CD4-positive, alpha-beta T cell treated with Interleukin-10 for 1 hour (primary cell): ENCODE measurements around the gene SLC25A38.

Experiments used
- DNase-seq: peaks from one replicate; pipeline ENCODE4 v3.0.0-alpha.2; 2020

SLC25A38 gene

DNA sequence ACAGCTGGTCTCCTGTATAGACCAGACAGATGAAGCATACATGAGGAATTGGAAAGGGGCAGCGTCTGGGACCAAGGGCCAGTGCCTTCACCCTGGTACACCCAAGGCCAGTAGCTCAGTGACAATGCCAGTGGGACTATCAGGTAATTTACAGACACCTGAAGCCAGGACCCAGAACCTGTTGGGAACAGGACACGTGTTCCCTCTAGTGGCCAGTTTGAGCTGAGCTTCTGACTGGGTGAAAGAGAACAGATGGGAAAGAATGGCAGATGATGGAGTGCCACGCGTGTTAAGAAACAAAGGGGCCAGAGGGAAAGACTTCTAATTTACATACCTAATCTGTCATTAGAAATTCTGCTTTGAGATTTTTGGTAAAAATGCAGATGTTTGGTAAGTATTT is 5.1 kb upstream of the SLC25A38 start:
- peak; percentile 78 for DNase-seq

DNA sequence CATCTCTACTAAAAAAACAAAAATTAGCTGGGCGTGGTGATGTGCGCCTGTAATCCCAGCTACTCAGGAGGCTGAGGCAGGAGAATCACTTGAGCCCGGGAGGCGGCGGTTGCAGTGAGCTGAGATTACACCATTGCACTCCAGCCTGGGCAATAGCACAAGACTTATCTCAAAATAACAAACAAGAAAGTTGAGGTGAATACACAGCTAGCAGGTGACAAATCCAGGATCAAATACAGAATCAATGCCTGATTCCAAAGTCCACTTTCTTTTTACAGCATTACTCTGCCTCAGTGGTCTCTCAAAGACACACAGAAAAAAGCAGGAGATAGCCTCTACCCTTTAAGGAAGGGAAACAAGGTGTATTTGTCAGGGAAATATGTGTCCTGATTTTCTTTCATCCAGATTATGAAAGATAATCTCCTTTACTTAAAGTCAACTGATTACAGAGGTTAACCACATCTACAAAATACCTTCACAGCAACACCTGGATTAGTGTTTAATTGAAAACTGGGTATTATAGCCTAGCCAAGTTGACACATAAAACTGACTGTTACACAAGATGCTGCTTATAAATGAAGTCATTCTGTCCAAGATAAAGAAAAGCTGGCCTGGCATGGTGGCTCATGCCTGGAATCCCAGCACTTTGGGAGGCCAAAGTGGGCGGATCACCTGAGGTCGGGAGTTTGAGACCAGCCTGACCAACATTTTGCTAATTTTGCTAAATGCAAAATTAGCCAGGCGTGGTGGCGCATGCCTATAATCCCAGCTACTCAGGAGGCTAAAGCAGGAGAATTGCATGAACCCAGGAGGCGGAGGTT is 4.0 kb upstream of the SLC25A38 start:
- DNase-seq: no peak

DNA sequence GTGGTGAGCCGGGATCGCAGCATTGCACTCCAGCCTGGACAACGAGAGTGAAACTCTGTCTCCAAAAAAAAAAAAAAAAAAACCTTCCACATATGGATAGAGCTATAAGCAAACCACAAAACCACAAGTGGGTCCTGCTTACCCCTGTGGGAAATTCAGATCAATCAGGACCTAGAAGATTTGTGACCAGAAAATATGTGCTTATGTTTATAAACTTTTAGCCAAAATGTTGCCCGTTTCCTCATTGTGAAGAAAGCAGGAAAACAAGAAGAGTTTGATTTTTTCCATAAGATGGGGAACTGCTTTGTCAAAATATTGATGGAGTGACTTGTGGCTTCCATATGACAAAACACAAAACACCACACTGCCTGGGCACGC is 3.4 kb upstream of the SLC25A38 start:
- no peak for DNase-seq

DNA sequence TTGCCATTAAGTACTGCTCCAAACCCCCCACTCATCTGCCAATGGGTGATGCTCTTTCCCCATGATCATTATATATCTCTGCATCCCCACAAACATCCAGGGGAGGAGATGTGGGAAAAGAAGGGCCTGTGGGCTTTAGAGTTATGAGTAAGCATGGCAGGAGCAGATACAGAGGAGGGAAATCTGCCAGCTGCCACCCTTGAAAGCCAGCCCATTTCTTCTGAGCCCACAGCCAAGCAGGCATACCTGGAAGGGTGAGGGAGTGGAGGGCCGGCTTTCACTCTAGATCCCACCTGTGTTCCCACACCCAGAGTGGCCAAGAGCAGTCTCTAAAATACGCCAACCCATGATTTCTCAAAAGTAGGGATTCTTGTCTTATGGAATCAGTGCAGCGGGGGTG is 1.7 kb upstream of the SLC25A38 start:
- no peak for DNase-seq

GRCh38 chr3:39383881-39384664 is 903 bp downstream of the SLC25A38 start:
- peak; percentile 94 for DNase-seq

DNA sequence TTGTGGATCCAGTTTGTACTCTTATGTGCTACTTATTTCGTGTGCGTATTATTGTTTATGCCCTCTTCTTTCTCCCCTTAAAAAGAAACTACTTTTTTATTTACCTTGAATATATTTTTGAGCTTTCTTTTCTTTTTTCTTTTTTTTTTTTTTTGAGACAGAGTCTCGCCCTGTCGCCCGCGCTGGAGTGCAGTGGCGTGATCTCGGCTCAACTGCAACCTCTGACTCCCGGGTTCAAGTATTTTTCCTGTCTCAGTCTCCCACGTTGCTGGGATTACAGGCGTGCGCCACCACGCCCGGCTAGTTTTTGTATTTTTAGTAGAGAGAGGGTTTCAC is 1.5 kb downstream of the SLC25A38 start:
- DNase-seq: no peak

DNA sequence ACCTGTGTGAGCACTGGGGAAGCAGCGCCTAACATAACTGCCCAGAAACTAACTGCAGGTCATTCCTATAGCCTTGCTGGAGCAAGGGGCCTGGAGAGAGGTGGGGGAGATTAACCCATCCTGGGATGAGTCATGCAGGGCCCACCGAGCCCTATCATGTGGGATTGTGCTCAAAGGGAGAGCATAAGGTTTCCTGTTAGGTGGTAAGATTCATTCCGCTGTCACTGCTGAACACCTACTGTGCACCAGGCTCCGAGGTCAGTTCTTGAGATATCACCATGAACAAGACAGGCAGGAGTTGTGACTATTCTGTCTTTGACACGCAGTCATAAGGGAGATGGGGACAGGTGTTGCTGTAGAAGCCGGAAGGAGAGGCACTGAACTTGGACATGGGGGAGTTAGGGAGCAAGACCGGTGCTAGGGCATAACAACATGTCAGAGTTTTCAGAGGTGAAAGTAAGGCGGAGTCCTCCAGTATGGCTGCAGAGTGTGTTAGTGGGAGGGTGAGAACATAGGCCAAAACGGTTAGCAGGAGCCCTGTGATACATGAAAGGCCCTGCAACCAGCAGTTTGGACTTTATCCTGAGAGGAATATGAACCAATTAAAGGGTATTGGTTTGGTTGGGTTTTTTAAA is 2.4 kb downstream of the SLC25A38 start:
- no peak for DNase-seq

DNA sequence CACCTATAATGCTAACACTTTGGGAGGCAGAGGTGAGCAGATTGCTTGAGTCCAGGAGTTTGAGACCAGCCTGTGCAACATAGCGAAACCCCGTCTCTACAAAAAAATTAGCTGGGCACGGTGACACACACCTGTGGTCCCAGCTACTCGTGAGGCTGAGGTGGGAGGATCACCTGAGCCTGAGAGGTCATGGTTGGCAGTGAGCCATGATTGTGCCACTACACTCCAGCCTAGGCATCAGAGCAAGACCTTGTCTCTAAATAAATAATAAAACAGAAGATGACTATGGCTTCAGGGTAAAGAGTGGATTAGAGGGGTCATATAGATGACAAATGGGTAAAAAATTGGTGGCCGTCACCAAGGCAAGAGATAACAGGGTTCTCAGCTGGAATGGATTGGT is 3.1 kb downstream of the SLC25A38 start:
- DNase-seq: no peak

GRCh38 chr3:39387411-39387975 is 4.3 kb downstream of the SLC25A38 start:
- DNase-seq: no peak

DNA sequence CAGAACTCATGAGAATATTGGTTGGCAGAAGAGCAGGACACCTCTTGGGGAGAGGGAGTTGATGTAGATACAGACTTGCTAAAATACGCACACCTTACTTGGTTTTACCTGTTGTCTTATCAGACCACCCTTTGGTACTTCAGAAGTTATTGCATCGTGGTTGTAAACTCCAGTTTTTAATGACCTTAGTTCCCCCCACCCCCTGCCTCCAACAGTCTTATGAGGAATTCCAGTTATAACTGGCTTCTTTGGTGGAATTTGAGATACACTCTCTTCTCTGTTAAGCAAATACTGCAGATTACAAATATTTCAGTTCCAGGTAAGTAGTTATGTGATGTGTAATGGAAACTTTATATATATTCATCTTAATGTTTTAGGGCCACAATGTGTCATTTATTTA is 5.0 kb downstream of the SLC25A38 start:
- DNase-seq: no peak

DNA sequence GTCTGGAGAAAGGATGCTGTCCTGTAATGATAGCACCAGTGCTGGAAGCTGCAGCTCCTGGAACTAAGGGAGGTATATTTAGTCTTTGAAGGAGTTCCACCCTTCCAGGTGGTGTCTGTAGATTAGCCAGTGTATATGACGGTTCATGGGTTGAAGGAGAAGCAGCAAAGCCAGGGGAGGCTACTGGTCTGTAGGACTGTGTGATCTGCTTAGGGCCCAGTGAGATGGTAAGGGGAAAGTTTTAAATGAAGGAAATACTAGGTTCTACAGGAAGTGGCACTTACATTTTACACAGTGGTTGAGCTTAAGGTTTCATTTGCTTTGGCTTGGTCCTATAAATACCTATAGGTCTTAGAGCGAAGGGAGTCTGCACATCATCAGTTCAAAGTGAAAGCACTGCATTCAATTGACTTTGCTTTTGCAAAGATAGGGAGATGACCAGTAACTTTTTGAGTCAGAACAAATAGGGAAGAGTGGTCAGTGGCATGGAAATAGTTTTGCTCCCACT is 5.6 kb downstream of the SLC25A38 start:
- peak; percentile 32 for DNase-seq

DNA sequence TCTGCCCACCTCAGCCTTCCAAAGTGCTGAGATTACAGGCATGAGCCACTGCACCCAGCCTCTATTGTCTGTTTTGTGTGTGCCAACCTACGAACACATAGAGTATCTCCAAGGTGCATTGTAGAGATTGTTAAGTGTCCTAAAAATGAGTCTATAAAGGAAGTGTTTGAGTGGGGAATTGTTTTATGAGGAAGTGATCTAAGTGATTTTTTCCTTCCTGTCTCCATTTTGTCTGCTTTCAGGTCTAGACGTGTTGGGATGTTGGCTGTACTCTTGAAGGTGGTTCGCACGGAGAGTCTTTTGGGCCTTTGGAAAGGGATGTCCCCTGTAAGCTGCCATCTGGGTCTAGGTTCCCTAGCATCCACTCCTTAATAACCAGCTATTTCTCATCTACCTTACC is 7.0 kb downstream of the SLC25A38 start:
- DNase-seq: no peak

DNA sequence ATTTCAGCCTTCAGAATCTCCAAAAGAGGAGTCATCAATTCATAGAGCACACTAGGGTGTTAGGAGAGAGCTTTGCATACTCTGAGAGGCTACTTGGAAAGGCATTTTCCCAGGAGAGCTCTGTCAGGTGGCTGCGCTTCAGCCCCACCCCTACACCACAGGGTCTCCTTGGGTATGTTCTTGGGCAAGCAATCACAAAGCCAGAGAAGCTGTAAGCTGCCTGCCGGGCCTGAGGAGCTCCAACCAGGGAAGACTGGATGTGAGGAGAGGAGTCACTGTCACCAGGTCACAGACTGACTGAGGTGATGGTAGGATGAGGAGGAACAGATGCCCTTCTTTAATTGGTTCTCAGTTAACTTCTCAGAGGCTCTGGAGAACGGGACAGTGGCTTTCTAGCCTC is 13.5 kb downstream of the SLC25A38 start:
- DNase-seq: no peak

- DNase-seq: no peak
These were observed 15.5 kb downstream of the SLC25A38 start for GRCh38 chr3:39398700-39399099.

DNA sequence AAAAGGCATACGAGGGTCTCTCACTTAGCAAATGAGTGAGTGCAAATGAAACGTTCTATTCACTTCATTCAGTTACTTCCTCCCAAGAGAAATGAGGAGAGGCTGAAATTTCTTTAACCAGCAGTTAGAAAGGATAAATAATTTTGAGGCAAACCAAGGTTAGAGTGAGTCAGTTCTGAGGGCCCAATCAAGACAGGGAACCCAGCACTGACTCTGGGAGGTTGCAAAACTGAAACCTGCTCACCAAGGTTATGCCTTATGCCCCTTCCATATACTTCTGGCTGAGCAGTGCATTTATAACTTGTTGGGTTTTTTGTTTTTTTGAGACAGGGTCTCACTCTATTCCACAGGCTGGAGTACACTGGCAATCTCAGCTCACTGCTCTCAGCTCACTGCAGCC is 18.8 kb downstream of the SLC25A38 start:
- DNase-seq: no peak

- DNase-seq: no peak
These were observed 21.9 kb downstream of the SLC25A38 start for GRCh38 chr3:39404943-39405686.

GRCh38 chr3:39405687-39406367 is 22.7 kb downstream of the SLC25A38 start:
- no peak for DNase-seq

DNA sequence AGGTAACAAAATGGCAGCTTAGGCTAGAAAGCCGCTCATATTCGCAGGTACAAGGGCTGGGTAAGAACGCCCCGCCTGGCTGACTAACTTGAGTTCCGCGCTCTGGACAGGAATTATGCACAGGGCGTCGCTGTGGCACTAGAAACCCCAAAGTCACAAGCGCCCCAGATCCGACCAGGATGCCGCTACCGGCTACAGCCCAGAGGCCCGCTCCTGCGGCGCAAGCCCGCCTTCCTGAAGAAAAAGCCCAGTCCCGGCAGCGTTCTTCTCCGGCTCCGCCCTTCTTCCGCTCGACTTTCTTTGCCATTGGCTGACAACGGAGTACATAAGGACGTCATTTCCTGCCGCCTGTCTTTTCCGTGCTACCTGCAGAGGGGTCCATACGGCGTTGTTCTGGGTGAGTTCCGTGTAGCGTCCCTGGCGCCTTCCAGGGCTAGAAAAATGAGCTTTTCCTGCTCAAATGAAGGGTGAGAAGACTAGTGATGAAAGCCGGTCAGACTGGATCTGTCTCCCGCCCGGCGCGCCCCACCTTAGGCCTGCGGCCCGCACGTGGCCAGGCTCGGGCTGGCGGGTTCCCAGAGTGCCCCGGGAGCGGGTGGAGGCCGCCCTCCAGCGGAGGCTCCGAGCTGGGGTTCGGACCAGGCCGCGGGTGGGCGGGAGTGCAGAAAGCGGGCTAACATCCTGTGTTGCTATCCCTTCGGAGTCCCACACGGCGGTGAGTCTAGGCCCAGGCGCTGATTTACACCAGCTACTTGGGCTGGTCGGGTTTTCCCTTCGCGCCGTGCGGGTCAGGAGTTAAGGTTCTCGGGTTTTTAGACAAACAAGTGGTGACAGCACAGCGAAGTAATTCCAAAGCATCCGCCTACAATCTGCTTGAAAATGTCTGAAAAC is 23.4 kb downstream of the SLC25A38 start, which contains the start of gene RPSA:
TSS of gene RPSA (plus strand) at position 353 of the 891 bp plus-strand sequence. CDS start 934 bp downstream, outside the sequence.
- peak; percentile 97 for DNase-seq

DNA sequence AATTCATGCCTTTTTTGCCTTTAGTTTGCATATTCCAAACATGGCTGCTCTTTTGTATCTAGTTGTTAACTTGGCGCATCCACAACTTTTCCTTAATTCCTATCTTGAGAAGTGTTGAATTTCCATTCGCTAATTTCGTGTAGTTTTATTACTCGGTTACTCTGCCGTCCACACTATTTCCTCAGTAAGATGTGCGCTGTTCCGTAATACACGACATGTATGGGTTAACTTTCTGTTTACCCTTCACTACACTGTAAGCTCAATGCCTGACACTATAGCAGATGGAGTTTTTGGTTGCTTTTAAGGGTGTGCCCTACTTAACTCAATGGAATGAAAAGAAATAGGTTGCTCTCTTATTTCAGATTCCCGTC is 24.1 kb downstream of the SLC25A38 start:
- DNase-seq: no peak

DNA sequence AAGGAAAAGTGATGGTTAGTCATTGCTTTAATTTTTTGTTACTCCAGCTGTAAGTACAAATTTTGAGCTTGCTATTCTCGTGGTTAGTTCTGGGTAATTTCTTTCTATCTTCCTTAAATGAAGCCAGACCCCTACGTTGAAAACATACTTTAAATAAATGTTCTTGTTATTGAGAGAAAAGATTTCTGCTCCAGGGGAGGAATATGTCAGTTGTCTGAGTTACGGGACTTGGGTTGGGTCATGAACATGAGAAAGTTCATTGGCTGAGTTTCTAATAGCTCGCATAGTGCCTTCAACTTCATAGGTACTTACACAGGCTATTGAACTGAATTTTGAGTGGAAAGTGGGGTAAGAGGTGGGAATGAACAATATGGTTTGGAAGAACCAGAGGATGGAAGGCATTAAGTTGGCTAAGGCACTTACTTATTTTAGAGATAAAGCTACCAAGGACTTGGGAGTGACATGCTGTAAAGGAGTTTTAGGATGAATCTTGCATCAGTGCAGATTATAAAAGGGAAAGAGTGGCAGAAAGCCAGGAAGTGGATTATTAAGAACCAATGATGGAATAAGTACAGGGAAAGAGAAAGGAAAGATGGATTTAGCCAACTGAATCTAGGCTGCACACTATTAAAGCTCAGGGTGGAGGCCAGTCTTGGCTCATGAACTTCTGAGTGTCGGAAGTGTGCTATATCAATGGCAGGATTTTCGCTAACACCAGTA is 24.8 kb downstream of the SLC25A38 start:
- DNase-seq: no peak
